Stomach (tissue), 9 donors: ENCODE results near the gene LIN28A. TPM values are rescaled to one million over a fixed set of nuclear protein-coding genes. Genes with fewer than 3 reads are reported as not detected.

Source experiments
- DNase-seq, 2 donors: peaks; one replicate each; pipeline versions ENCODE4 v3.0.0 to v3.0.0-alpha.2; 2013 to 2019
- H3K27ac ChIP-seq, 5 donors: fragments of 200-600 bp in 4 of 5; sonication (generic) in 4 of 5; one replicate each; pipeline ENCODE4 v1.5.1; 2013 to 2019; ENCODE audit warnings: mild to moderate bottlenecking in 1 of 5, moderate library complexity in 1 of 5
- H3K27me3 ChIP-seq, 3 donors: fragments of 200-600 bp; sonication (generic); one replicate each; pipeline ENCODE4 v1.5.1; 2017 to 2019; ENCODE audit warnings: mixed run types in 1 of 3
- H3K36me3 ChIP-seq, 4 donors: fragments of 200-600 bp; sonication (generic); 1 replicate in 3 of 4; 2 replicates in 1 of 4; pipeline ENCODE4 v1.5.1; 2016 to 2019
- H3K4me1 ChIP-seq, 4 donors: fragments of 200-600 bp; sonication (generic); one replicate each; pipeline ENCODE4 v1.5.1; 2016 to 2019
- H3K4me3 ChIP-seq, 4 donors: fragments of 200-600 bp; sonication (generic) in 3 of 4; one replicate each; pipeline ENCODE4 v1.5.1; 2016 to 2019; ENCODE audit warnings: mild to moderate bottlenecking in 1 of 4
- H3K9me3 ChIP-seq, 4 donors: fragments of 200-600 bp; sonication (generic); one replicate each; pipeline ENCODE4 v1.5.1; 2016 to 2019
- CTCF ChIP-seq, 7 experiments: fragments of 450-650 bp in 4 of 7; fragments of 200-600 bp in 3 of 7; sonication (generic) in 3 of 7; IDR thresholded peaks; one replicate each; pipeline ENCODE4 v1.5.1; 2016 to 2019; ENCODE audit warnings: antibody characterized with exemption in 7 of 7, control low read depth in 2 of 7, mild to moderate bottlenecking in 1 of 7
- EP300 ChIP-seq: sonication (generic); formaldehyde crosslinking; IDR thresholded peaks from one replicate; pipeline ENCODE4 v1.6.1; 2017; ENCODE audit warnings: antibody characterized with exemption
- POLR2A ChIP-seq, 4 donors: fragments of 450-650 bp; IDR thresholded peaks; one replicate each; pipeline ENCODE4 v1.6.1; 2016; ENCODE audit warnings: antibody characterized with exemption in 4 of 4, control low read depth in 2 of 4, mild to moderate bottlenecking in 1 of 4, moderate library complexity in 1 of 4
- POLR2AphosphoS5 ChIP-seq, 3 donors: sonication (generic); formaldehyde crosslinking; IDR thresholded peaks; one replicate each; pipeline ENCODE4 v1.6.1; 2016; ENCODE audit warnings: antibody characterized with exemption in 3 of 3
- WGBS, 5 donors: extraction: QIAGEN DNeasy Blood & Tissue Kit in 3 of 5; methylation state at CpG; one replicate each; pipeline versions ENCODE4 v1.1.5 to v1.1.7; 2013 to 2018; 5-methylcytosine and 5-hydroxymethylcytosine counted together
- intact Hi-C: fragments of 100-400 bp; cut with DNase I; formaldehyde crosslinking; loops from one replicate; pipeline ENCODE4 v1.15.1; 2023; ENCODE audit warnings: low total_unique reads
- polyA plus RNA-seq, 3 donors: library from polyadenylated mRNA; stranded (reverse); fragments of 200-250 nt; gene quantifications; one replicate each; pipeline ENCODE4 v1.2.3, GENCODE V29; 2013
- total RNA-seq, 5 donors: library from RNA; depleted of rRNA; stranded (reverse); fragments of >200 nt; gene quantifications; one replicate each; pipeline versions ENCODE4 v1.1.0 to v1.2.3, GENCODE V29; 2014 to 2016
- donor health status: healthy with polysubstance abuse.
- donor health status: Bipolar disorder and iron deficiency.
- donor health status: healthy.

LIN28A gene
- total and polyA plus RNA-seq, 8 donors: not detected

GRCh38 chr1:26478988-26479387 lies 68.4 kb downstream of the LIN28A start:
- H3K27me3 ChIP-seq: no peaks in the 10 kb centered on the region
- peaks cover 6 to 19% (median 13%) of the 10 kb centered on the region in 4 donors for H3K4me1 ChIP-seq
- intact Hi-C loops: no loop called here
- H3K36me3 ChIP-seq: peaks cover 15 to 62% (median 54%) of the 10 kb centered on the region in 4 donors
- no peak overlapping the region for H3K27ac ChIP-seq
- no peak for DNase-seq
- no peaks in the 10 kb centered on the region for H3K9me3 ChIP-seq
- WGBS, 5 donors: 94 to 98% (median 98%) methylated on average over 6 of the region's 6 CpGs
- TF ChIP-seq EP300: no peak
- TF ChIP-seq CTCF (IDR thresholded peaks at IDR 0.05): no peak
- no peak for TF ChIP-seq POLR2A (IDR thresholded peaks at IDR 0.05)
- no peak for TF ChIP-seq POLR2AphosphoS5 (IDR thresholded peaks at IDR 0.05)
- no peak overlapping the region for H3K4me3 ChIP-seq

Other genes starting within 250 kb of the LIN28A start
- gene C1orf232, start 241.9 kb upstream of the LIN28A start, total RNA-seq: not detected
- gene C1orf232, start 241.9 kb upstream of the LIN28A start, polyA plus RNA-seq: not detected
- gene ZNF593, start 240.9 kb upstream of the LIN28A start, total RNA-seq: 10 to 100 TPM in 4 of 5 donors, not detected in 1; 10.6 to 74.1 (median 39.3) TPM
- gene ZNF593, start 240.9 kb upstream of the LIN28A start, polyA plus RNA-seq: 100 to 1,000 TPM; 101 to 138 (median 133) TPM
- not detected for gene ZNF593OS, start 239.0 kb upstream of the LIN28A start, total RNA-seq
- under 1 TPM in 2 of 3 donors, not detected in 1; 0.30 to 0.76 TPM for gene ZNF593OS, start 239.0 kb upstream of the LIN28A start, polyA plus RNA-seq
- 10 to 100 TPM; 13.6 to 70.3 (median 27.7) TPM for gene CNKSR1, start 233.3 kb upstream of the LIN28A start, total RNA-seq
- 10 to 100 TPM; 10.4 to 23.0 (median 13.3) TPM for gene CNKSR1, start 233.3 kb upstream of the LIN28A start, polyA plus RNA-seq
- not detected for gene CATSPER4, start 220.2 kb upstream of the LIN28A start, total RNA-seq
- not detected for gene CATSPER4, start 220.2 kb upstream of the LIN28A start, polyA plus RNA-seq
- gene CEP85, start 176.6 kb upstream of the LIN28A start, total RNA-seq: 10 to 100 TPM in 3 of 5 donors, 1 to 10 TPM in 1, under 1 TPM in 1; 0.58 to 21.0 (median 10.3) TPM
- gene CEP85, start 176.6 kb upstream of the LIN28A start, polyA plus RNA-seq: 1 to 10 TPM; 2.1 to 5.3 (median 2.7) TPM
- gene SH3BGRL3, start 130.7 kb upstream of the LIN28A start, total RNA-seq: 100 to 1,000 TPM in 1 of 5 donors, 10 to 100 TPM in 3, 1 to 10 TPM in 1; 7.2 to 102 (median 29.5) TPM
- gene SH3BGRL3, start 130.7 kb upstream of the LIN28A start, polyA plus RNA-seq: 100 to 1,000 TPM; 142 to 267 (median 227) TPM
- 10 to 100 TPM in 3 of 5 donors, 1 to 10 TPM in 2; 7.3 to 12.9 (median 12.2) TPM for gene UBXN11, start 104.2 kb upstream of the LIN28A start, total RNA-seq
- gene UBXN11, start 104.2 kb upstream of the LIN28A start, polyA plus RNA-seq: 10 to 100 TPM; 14.4 to 26.3 (median 19.3) TPM
- 10 to 100 TPM in 2 of 5 donors, 1 to 10 TPM in 1, not detected in 2; 5.1 to 15.2 (median 10.7) TPM for gene CD52, start 92.9 kb upstream of the LIN28A start, total RNA-seq
- gene CD52, start 92.9 kb upstream of the LIN28A start, polyA plus RNA-seq: 10 to 100 TPM; 27.3 to 68.2 (median 48.7) TPM
- 10 to 100 TPM in 1 of 5 donors, 1 to 10 TPM in 3, under 1 TPM in 1; 0.92 to 12.7 (median 2.3) TPM for gene CRYBG2, start 56.7 kb upstream of the LIN28A start, total RNA-seq
- gene CRYBG2, start 56.7 kb upstream of the LIN28A start, polyA plus RNA-seq: 10 to 100 TPM in 1 of 3 donors, 1 to 10 TPM in 1, under 1 TPM in 1; 0.15 to 66.8 (median 4.0) TPM
- gene ZNF683, start 38.1 kb upstream of the LIN28A start, total RNA-seq: 1 to 10 TPM in 1 of 5 donors, not detected in 4; 3.6 TPM
- gene ZNF683, start 38.1 kb upstream of the LIN28A start, polyA plus RNA-seq: 1 to 10 TPM in 1 of 3 donors, under 1 TPM in 2; 0.25 to 1.5 (median 0.28) TPM
- 10 to 100 TPM; 32.1 to 63.6 (median 48.1) TPM for gene DHDDS, start 21.5 kb downstream of the LIN28A start, total RNA-seq
- 10 to 100 TPM; 15.3 to 41.4 (median 20.8) TPM for gene DHDDS, start 21.5 kb downstream of the LIN28A start, polyA plus RNA-seq
- 100 to 1,000 TPM in 4 of 5 donors, 10 to 100 TPM in 1; 70.1 to 897 (median 422) TPM for gene HMGN2, start 61.6 kb downstream of the LIN28A start, total RNA-seq
- gene HMGN2, start 61.6 kb downstream of the LIN28A start, polyA plus RNA-seq: 100 to 1,000 TPM; 418 to 629 (median 615) TPM
- gene RPS6KA1, start 118.9 kb downstream of the LIN28A start, total RNA-seq: 100 to 1,000 TPM in 1 of 5 donors, 10 to 100 TPM in 4; 15.2 to 769 (median 46.7) TPM
- gene RPS6KA1, start 118.9 kb downstream of the LIN28A start, polyA plus RNA-seq: 10 to 100 TPM; 21.4 to 37.9 (median 25.5) TPM